Right lobe of liver (tissue), 4 donors: ENCODE data around the gene TAS2R43.
"Not testable (repeated sequence)": the region's sequence is repeated elsewhere in the genome, so short reads cannot be mapped to it uniquely, and the experiment has no call there.

Source experiments
- POLR2A ChIP-seq: fragments of 450-650 bp; IDR thresholded peaks from one replicate; pipeline ENCODE4 v1.6.1; 2017; ENCODE audit warnings: antibody characterized with exemption, mild to moderate bottlenecking
- TF ChIP-seq, protein P1 (sequence below), 4 donors: fragments of 200-600 bp in 3 of 4; fragments of 450-650 bp in 1 of 4; IDR thresholded peaks; one replicate each; pipeline versions ENCODE4 v1.5.1 to v1.8.0; 2016 to 2022; ENCODE audit warnings: antibody characterized with exemption in 4 of 4, mild to moderate bottlenecking in 2 of 4
- donor health status: DM: no; HTN: no; CAD: no.
- donor health status: DM: no; HTN: no; CAD: no.
- donor health status: DM: no; HTN: yes; CAD: no.

DNA sequence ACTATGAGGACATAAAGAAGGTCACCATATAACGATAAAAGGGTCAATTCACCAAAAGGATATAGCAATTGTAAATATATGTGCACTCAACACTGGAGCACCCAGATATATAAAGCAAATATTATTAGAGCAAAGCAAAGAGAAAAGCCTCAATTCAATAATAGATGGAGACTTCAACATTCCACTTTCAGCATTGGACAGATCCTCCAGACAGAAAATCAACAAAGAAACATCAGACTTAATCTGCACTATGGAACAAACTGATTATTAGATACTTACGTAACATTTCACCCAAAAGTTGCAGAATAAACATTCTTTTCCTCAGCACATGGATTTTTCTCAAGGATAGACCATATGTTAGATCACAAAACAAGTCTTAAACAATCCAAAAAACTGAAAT, 50.7 kb downstream of the TAS2R43 start:
- TF ChIP-seq, protein P1, sequence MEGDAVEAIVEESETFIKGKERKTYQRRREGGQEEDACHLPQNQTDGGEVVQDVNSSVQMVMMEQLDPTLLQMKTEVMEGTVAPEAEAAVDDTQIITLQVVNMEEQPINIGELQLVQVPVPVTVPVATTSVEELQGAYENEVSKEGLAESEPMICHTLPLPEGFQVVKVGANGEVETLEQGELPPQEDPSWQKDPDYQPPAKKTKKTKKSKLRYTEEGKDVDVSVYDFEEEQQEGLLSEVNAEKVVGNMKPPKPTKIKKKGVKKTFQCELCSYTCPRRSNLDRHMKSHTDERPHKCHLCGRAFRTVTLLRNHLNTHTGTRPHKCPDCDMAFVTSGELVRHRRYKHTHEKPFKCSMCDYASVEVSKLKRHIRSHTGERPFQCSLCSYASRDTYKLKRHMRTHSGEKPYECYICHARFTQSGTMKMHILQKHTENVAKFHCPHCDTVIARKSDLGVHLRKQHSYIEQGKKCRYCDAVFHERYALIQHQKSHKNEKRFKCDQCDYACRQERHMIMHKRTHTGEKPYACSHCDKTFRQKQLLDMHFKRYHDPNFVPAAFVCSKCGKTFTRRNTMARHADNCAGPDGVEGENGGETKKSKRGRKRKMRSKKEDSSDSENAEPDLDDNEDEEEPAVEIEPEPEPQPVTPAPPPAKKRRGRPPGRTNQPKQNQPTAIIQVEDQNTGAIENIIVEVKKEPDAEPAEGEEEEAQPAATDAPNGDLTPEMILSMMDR (IDR thresholded peaks at IDR 0.05), result not testable (repeated sequence)
- not testable (repeated sequence) for TF ChIP-seq POLR2A
